Epithelial cell of esophagus (primary cell): Measurements from ENCODE around the gene LRRC36.

ENCODE experiments used
- DNase-seq: peaks from one replicate; pipeline ENCODE4 v3.0.0; 2010; ENCODE audit warnings: low read depth
- H3K4me3 ChIP-seq: 2 replicates; pipeline ENCODE4 v1.5.1; 2011; ENCODE audit warnings: mild to moderate bottlenecking, low read length, control low read depth
- TF ChIP-seq, protein P1 (sequence below): IDR thresholded peaks from 2 replicates; pipeline ENCODE4 v1.5.1; 2011; ENCODE audit warnings: low read depth, mild to moderate bottlenecking, low read length, control low read depth, inconsistent platforms; ENCODE audit not compliant: insufficient read depth; ENCODE audit errors: missing control alignments

The LRRC36 gene

DNA sequence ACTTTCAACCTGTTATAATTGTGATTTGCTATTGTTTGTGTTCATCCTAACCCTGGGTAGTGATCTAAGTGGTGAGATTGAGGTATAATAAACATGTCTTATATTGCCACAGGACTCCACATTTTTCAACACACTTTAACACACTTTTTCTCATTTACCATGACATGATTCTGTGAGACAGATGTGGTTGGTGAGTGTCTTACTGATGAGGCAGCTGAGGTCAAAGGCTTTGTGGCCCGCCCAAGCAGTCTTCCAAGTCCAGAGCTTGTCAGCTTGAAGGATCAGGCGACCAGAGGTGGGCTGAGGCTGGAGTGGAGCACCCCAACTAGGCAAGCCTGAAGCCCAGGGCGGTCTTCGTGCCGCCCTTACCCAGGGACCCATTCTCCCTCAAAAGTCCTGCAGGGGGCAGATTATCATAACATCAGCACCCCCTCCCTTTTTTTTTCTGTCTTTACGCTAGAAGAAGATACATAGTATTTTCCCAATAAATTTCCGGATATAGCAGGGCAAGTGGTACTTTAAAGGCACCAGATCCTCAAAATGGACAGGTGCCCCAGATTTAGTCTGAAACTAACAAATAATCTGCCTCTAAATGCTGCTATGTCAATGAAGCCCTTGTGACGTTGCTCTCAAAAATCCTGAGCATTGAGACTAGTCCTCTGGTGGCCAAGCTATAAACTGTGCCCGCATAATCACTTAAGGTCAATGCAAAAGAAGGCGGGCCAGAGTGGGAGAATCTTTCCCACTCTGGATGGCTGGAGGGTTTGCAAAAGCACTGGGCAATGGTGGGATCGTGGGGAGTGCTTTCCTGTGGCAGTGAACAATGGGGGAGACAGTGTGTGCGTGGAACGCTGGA is 21.2 kb upstream of the LRRC36 start:
- TF ChIP-seq, protein P1, sequence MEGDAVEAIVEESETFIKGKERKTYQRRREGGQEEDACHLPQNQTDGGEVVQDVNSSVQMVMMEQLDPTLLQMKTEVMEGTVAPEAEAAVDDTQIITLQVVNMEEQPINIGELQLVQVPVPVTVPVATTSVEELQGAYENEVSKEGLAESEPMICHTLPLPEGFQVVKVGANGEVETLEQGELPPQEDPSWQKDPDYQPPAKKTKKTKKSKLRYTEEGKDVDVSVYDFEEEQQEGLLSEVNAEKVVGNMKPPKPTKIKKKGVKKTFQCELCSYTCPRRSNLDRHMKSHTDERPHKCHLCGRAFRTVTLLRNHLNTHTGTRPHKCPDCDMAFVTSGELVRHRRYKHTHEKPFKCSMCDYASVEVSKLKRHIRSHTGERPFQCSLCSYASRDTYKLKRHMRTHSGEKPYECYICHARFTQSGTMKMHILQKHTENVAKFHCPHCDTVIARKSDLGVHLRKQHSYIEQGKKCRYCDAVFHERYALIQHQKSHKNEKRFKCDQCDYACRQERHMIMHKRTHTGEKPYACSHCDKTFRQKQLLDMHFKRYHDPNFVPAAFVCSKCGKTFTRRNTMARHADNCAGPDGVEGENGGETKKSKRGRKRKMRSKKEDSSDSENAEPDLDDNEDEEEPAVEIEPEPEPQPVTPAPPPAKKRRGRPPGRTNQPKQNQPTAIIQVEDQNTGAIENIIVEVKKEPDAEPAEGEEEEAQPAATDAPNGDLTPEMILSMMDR, result no peak
- DNase-seq, result no peak
- H3K4me3 ChIP-seq, result no peak overlapping the region

- TF ChIP-seq, protein P1, result no peak
- no peak for DNase-seq
- no peak overlapping the region for H3K4me3 ChIP-seq
These were observed 16.1 kb upstream of the LRRC36 start for GRCh38 chr16:67310561-67310960.

- no peak overlapping the region for H3K4me3 ChIP-seq
- peak; percentile 100 for DNase-seq
These were observed 14.8 kb upstream of the LRRC36 start for GRCh38 chr16:67311607-67312488.

GRCh38 chr16:67312719-67313118 is 13.9 kb upstream of the LRRC36 start:
- DNase-seq, result no peak
- H3K4me3 ChIP-seq, result no peak overlapping the region
- TF ChIP-seq, protein P1, result no peak

More at GRCh38 chr16:67311607-67312488, 14.8 kb upstream of the LRRC36 start:
- TF ChIP-seq, protein P1, result no peak

GRCh38 chr16:67317853-67318252 is 8.8 kb upstream of the LRRC36 start:
- TF ChIP-seq, protein P1, result no peak
- H3K4me3 ChIP-seq, result no peak overlapping the region
- no peak for DNase-seq

- H3K4me3 ChIP-seq, result peak overlapping the region; percentile 30
- no peak for DNase-seq
- TF ChIP-seq, protein P1, result no peak
These were observed 522 bp upstream of the LRRC36 start for GRCh38 chr16:67326115-67326471.
